Thymus (tissue), 11 donors: Measurements from ENCODE around the gene TRAM2. TPM values are rescaled to one million over a fixed set of nuclear protein-coding genes. Genes with fewer than 3 reads are reported as not detected.
A peak's percentile ranks its signal among the peaks of the same experiment; 100 is the strongest.

Experiments
- DNase-seq, 9 donors: peaks; one replicate each; pipeline ENCODE4 v3.0.0-alpha.2; 2013; ENCODE audit warnings: low spot score in 9 of 9, low read depth in 6 of 9, missing footprints in 1 of 9
- H3K27ac ChIP-seq, 2 donors: one replicate each; pipeline ENCODE4 v1.5.1; 2013; ENCODE audit warnings: control low read depth in 1 of 2, low read depth in 1 of 2, low read length in 1 of 2, mild to moderate bottlenecking in 1 of 2, moderate library complexity in 1 of 2
- H3K27me3 ChIP-seq, 2 donors: one replicate each; pipeline ENCODE4 v1.5.1; 2013; ENCODE audit warnings: low read length in 1 of 2; ENCODE audit not compliant: control insufficient read depth in 2 of 2, insufficient read depth in 1 of 2
- H3K36me3 ChIP-seq, 2 donors: one replicate each; pipeline ENCODE4 v1.5.1; 2013; ENCODE audit warnings: low read length in 1 of 2, mild to moderate bottlenecking in 1 of 2, moderate library complexity in 1 of 2; ENCODE audit not compliant: control insufficient read depth in 2 of 2, insufficient read depth in 2 of 2
- H3K4me1 ChIP-seq, 2 donors: one replicate each; pipeline ENCODE4 v1.5.1; 2013; ENCODE audit warnings: low read length in 2 of 2; ENCODE audit not compliant: control insufficient read depth in 2 of 2, insufficient read depth in 2 of 2
- H3K4me3 ChIP-seq, 2 donors: one replicate each; pipeline ENCODE4 v1.5.1; 2013; ENCODE audit warnings: low read length in 2 of 2, control low read depth in 1 of 2, mild to moderate bottlenecking in 1 of 2
- H3K9me3 ChIP-seq, 2 donors: one replicate each; pipeline ENCODE4 v1.5.1; 2013; ENCODE audit warnings: low read length in 1 of 2, mild to moderate bottlenecking in 1 of 2; ENCODE audit not compliant: control insufficient read depth in 2 of 2, insufficient read depth in 1 of 2
- WGBS: extraction: QIAGEN DNeasy Blood & Tissue Kit; methylation state at CpG from one replicate; pipeline ENCODE4 v1.1.7; 2013; 5-methylcytosine and 5-hydroxymethylcytosine counted together
- polyA plus RNA-seq: library from polyadenylated mRNA; stranded (reverse); fragments of 200-250 nt; gene quantifications from one replicate; pipeline ENCODE4 v1.2.3, GENCODE V29; 2013
- total RNA-seq: library from RNA; stranded (reverse); fragments of 120-200 nt; gene quantifications from one replicate; pipeline ENCODE4 v1.2.4, GENCODE V29; 2013
- donor health status: healthy.

Gene TRAM2
- total and polyA plus RNA-seq, 2 donors, result 3.1 to 3.4 TPM

- no peak overlapping the region for H3K4me3 ChIP-seq
- H3K4me1 ChIP-seq, result peaks cover 0 to 13% of the 10 kb centered on the region in 2 donors
- no peak overlapping the region for H3K27ac ChIP-seq
- H3K9me3 ChIP-seq, result no peaks in the 10 kb centered on the region
- DNase-seq, result no peak
- WGBS, result 96% methylated on average over 3 of the region's 3 CpGs
- H3K36me3 ChIP-seq, result peaks cover 6 to 9% of the 10 kb centered on the region in 2 donors
- no peaks in the 10 kb centered on the region for H3K27me3 ChIP-seq
These were observed 69.2 kb downstream of the TRAM2 start for GRCh38 chr6:52507557-52508260.

- Histone ChIP-seq H3K9me3 (no peaks in the 10 kb centered on the region), H3K36me3 (peaks cover 6 to 14% of the 10 kb centered on the region in 2 donors), H3K27ac (no peak overlapping the region), H3K4me3 (no peak overlapping the region), H3K27me3 (no peaks in the 10 kb centered on the region), H3K4me1 (peaks cover 0 to 13% of the 10 kb centered on the region in 2 donors)
- no peak for DNase-seq
- WGBS, result 88% methylated on average over 9 of the region's 9 CpGs
These were observed 70.4 kb downstream of the TRAM2 start for GRCh38 chr6:52506476-52506875.

- Histone ChIP-seq H3K4me1 (peaks cover 0 to 13% of the 10 kb centered on the region in 2 donors), H3K9me3 (no peaks in the 10 kb centered on the region), H3K36me3 (peaks cover 6 to 14% of the 10 kb centered on the region in 2 donors), H3K4me3 (no peak overlapping the region), H3K27ac (no peak overlapping the region), H3K27me3 (no peaks in the 10 kb centered on the region)
- DNase-seq, result no peak
- WGBS, result 93% methylated on average over 16 of the region's 16 CpGs
These were observed 71.0 kb downstream of the TRAM2 start for GRCh38 chr6:52505726-52506409.

GRCh38 chr6:52504782-52505136 is 72.1 kb downstream of the TRAM2 start:
- no peak for DNase-seq
- peaks cover 6 to 14% of the 10 kb centered on the region in 2 donors for H3K36me3 ChIP-seq
- peaks cover 0 to 13% of the 10 kb centered on the region in 2 donors for H3K4me1 ChIP-seq
- H3K27me3 ChIP-seq, result no peaks in the 10 kb centered on the region
- H3K4me3 ChIP-seq, result no peak overlapping the region
- peak overlapping the region in 1 of 2 donors; percentile 11 for H3K27ac ChIP-seq
- H3K9me3 ChIP-seq, result no peaks in the 10 kb centered on the region
- WGBS, result 94% methylated on average over 10 of the region's 10 CpGs

DNA sequence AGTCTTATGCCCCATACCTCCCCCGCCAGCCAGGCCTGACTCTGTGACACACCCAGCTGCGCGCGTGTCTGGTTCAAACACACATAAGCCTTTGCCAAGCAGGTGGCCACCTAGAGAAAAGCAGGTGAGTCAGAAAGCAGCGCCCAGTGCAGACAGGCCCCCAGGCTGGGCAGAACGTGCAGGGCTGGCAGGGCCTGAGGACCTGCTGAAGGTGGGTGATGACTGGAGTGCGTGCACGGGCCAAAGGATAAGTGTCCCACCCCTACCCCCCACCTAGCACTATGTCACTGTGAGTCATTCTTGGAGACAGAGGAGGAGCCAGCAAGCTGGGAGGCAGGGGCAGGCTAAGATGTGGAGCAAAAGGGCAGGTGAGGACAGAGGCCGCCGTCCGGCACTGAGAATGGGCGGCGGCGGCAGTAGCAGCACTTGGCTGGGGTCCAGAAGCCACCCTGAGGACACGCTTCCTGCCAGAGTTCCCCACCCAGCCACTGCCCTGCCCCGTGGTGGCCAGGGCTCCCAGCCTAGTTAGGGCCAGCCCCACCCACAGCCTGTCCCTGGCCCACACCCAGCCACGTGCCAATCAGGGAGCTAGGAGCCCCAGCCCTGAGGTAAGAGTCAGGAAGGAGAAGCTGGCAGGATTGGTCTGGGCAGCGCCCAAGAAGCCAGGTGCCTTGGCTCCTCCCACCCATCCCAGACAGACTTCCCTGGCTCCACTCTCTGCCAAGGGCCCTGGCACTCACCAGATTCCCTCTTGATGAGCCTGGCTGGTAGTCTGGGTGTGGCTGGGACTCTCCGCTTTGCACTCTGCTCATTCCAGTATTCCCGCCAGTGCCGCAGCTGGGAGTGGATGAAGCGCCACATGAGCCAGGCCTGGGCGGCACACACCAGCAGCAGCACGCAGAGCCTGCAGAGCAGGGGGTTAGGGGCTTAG is 72.7 kb downstream of the TRAM2 start:
- H3K9me3 ChIP-seq, result no peaks in the 10 kb centered on the region
- H3K36me3 ChIP-seq, result peaks cover 2 to 11% of the 10 kb centered on the region in 2 donors
- WGBS, result 89% methylated on average over 24 of the region's 24 CpGs
- H3K4me1 ChIP-seq, result peaks cover 0 to 13% of the 10 kb centered on the region in 2 donors
- H3K27ac ChIP-seq, result peak overlapping the region in 1 of 2 donors; percentile 11
- no peak overlapping the region for H3K4me3 ChIP-seq
- DNase-seq, result no peak
- H3K27me3 ChIP-seq, result no peaks in the 10 kb centered on the region

DNA sequence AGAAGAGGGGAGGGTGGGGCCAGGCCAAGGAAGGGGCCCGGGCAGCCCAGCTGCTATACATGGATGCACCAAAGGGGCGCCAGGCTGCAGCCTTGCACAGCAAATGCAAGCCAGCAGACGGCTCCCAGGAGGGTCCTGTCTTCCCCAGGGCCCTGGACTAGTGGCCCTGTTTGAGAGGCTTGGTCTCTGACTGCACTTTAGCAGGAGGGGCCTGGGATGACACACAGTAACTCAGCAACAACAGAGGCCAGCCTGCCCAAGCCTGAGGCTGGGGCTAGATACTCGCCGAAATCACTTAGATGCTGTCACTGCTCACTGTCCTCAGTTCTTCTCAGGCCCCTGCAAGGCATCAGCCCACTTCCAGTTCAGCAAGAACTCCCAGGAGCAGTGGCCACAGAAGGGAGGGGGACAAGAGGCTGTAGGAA is 73.5 kb downstream of the TRAM2 start:
- peak overlapping the region in 1 of 2 donors; percentile 21 for H3K27ac ChIP-seq
- WGBS, result 95% methylated on average over 5 of the region's 5 CpGs
- H3K36me3 ChIP-seq, result peaks cover 0 to 9% of the 10 kb centered on the region in 2 donors
- no peak overlapping the region for H3K4me3 ChIP-seq
- DNase-seq, result no peak
- H3K9me3 ChIP-seq, result no peaks in the 10 kb centered on the region
- H3K4me1 ChIP-seq, result peaks cover 0 to 13% of the 10 kb centered on the region in 2 donors
- H3K27me3 ChIP-seq, result no peaks in the 10 kb centered on the region

DNA sequence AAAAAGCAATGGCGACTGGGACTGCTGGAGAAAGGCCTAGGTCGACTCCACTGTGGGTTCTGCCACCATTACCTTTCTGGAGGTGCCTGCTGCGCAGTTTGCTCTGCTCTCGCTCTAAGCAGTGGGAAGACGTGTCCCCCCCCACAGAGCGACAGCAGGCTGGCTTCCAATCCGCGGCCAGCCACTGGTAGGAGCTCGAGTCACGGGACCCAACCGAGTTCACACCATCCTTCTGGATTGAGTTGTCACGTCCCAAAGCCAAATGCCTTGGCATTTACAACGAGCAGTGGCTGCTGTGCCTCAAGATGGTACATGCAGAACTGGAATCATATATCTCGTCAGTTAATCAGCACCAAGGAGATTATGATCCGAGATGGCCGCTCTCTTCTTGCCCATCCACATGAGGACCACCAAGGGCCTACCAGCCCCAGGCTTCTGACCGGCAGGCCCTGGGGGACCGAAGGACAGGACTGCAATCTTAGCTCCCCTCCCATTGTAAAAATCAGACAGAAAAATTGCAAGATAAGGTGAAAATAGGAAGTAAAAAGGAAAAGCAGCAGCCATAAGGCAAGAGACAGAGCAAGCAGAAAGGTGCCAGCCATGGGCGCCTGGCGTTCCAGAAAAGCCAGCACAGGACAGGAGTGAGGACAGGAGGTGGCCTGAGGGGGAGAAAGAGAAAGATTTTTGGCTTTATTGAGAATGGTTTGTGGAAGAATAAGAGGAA is 74.4 kb downstream of the TRAM2 start:
- whole genome bisulfite sequencing, result 88% methylated on average over 20 of the region's 20 CpGs
- Histone ChIP-seq H3K36me3 (peaks cover 0 to 9% of the 10 kb centered on the region in 2 donors), H3K9me3 (no peaks in the 10 kb centered on the region), H3K4me3 (no peak overlapping the region), H3K27ac (no peak overlapping the region), H3K4me1 (peaks cover 0 to 13% of the 10 kb centered on the region in 2 donors), H3K27me3 (no peaks in the 10 kb centered on the region)
- DNase-seq, result no peak

DNA sequence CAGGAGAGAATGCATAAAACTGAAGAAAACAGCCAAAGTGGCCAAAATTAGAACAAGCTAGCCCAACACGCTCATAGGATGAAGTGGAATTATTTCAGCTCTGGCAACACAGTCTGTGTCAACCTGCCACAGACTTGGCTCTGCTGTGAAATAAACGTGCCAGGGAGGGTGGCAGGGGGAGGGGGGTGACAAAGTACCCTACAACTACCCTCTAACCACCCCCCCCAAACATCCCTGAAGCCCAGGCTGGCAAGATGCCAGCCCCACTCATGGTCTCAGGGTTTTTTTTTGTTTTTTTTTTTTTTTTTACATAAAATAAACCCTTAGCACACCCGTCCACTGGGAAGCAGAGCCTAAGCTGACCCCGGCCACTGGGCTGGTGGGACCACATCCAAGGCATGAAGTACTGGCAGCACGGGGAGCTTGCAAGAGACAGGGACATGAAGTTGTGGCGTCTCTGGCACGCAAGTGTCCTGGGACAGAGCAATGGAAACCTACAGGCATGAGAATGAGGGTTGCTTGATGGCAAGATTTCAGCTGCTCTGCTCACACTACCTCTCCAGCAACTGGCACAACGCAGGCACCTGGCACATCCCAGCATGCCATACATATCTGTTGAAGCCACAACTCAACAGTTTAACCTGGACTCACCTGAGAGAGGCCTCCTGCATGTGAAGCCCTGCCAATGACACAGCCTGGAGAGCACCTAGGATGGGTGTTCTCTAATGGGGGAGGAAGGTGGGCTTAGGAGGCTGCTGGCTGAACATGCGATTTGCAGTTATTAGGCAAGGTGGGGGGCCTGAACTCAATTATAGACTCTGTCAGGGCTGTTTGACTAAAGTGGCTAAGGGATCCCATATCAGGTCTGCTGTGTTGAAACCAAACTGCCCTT is 76.4 kb downstream of the TRAM2 start:
- Histone ChIP-seq H3K27me3 (no peaks in the 10 kb centered on the region), H3K9me3 (no peaks in the 10 kb centered on the region), H3K4me3 (no peak overlapping the region), H3K4me1 (peaks cover 0 to 13% of the 10 kb centered on the region in 2 donors), H3K36me3 (peaks cover 0 to 9% of the 10 kb centered on the region in 2 donors), H3K27ac (no peak overlapping the region)
- DNase-seq, result no peak
- 94% methylated on average over 9 of the region's 9 CpGs for WGBS
